22Rv1 (cell line): ENCODE measurements around the gene NFYC.

Experiments used
- H3K27ac ChIP-seq: fragments of 450-650 bp; 2 replicates; pipeline ENCODE4 v1.5.1; 2017
- ZFX ChIP-seq: fragments of 450-650 bp; IDR thresholded peaks from 2 replicates; pipeline ENCODE4 v1.6.1; 2017; ENCODE audit warnings: antibody characterized with exemption, borderline replicate concordance
- TF ChIP-seq, protein P1 (sequence below): fragments of 450-650 bp; IDR thresholded peaks from 2 replicates; pipeline ENCODE4 v1.5.1; 2017; ENCODE audit warnings: mild to moderate bottlenecking

The NFYC gene

GRCh38 chr1:40803902-40804301 is 112.4 kb downstream of the NFYC start:
- TF ChIP-seq ZFX = no peak
- TF ChIP-seq, protein P1, sequence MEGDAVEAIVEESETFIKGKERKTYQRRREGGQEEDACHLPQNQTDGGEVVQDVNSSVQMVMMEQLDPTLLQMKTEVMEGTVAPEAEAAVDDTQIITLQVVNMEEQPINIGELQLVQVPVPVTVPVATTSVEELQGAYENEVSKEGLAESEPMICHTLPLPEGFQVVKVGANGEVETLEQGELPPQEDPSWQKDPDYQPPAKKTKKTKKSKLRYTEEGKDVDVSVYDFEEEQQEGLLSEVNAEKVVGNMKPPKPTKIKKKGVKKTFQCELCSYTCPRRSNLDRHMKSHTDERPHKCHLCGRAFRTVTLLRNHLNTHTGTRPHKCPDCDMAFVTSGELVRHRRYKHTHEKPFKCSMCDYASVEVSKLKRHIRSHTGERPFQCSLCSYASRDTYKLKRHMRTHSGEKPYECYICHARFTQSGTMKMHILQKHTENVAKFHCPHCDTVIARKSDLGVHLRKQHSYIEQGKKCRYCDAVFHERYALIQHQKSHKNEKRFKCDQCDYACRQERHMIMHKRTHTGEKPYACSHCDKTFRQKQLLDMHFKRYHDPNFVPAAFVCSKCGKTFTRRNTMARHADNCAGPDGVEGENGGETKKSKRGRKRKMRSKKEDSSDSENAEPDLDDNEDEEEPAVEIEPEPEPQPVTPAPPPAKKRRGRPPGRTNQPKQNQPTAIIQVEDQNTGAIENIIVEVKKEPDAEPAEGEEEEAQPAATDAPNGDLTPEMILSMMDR = no peak

DNA sequence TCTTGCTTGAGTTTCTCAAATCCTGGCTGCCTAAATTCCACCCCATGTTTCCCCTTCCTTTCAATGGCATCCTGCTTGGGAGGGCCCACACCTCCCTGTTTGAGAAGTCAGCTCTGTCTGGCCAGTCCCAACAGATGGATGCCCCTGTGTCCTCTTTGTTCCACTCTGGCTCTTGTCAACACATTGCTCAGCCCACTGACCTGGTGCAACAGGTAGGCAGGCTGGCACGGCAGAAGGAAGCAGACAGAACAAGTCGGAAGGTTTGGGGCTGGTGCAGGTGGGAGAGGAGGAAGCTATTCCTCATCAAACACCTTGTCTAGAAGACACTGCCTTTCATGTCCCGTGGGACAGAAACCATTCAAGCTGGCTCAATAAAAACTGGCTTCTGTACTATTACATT is 114.7 kb downstream of the NFYC start:
- no peak for TF ChIP-seq ZFX
- TF ChIP-seq, protein P1 = no peak
- H3K27ac ChIP-seq = no peak overlapping the region

More at GRCh38 chr1:40803902-40804301, 112.4 kb downstream of the NFYC start:
- no peak overlapping the region for H3K27ac ChIP-seq

DNA sequence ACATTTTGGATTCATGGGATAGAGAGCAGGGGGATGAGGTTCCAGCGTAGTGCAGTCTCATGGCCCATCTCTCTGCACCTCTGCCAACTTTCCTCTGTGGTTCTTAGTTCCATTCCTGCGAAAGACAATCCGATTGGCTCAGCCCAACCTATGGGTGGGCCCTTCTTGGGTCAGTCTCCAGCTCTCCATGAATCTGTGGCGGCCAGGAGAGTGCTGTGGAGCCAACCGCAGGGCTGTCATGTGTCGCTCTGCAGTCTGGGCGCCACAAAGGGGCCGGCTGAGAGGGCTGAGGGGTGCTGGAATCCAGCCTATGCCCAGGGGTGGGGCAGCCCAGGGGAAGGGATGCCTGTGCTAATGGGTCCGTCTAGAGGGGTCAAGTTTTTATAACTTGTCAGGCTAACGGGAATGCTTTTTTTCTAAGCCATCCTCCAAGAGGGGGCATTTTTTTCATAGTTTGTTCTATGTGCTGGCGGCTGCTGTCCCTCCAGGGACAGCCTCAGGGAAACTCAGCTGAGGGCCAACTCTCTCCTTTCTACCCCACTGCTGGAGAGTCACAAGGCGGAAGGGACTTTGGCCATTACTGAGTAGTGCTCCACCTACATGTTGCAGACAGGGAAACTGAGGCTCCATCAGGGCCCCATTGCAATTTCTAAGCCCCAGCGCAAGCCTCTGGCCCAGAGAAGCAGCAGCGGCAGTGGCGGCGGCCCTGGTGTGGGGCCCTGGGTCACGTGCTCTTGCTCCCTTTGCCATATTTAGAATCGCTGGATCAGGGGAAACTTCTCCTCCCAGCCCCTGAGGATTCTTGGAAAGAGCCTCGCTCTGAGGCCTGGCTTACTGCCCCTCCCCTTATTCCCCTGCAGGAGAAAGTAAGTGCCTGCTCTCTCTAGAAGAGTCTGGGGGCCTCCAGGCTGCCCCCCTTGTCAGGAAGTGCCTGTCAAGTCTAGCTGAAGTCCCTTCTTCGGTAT is 115.5 kb downstream of the NFYC start:
- H3K27ac ChIP-seq = no peak overlapping the region
- TF ChIP-seq, protein P1 = no peak
- TF ChIP-seq ZFX = no peak

- H3K27ac ChIP-seq = no peak overlapping the region
- TF ChIP-seq, protein P1 = no peak
- no peak for TF ChIP-seq ZFX
Measured at GRCh38 chr1:40808002-40808401, 116.5 kb downstream of the NFYC start.

- TF ChIP-seq, protein P1 = no peak
- no peak for TF ChIP-seq ZFX
- no peak overlapping the region for H3K27ac ChIP-seq
Measured at GRCh38 chr1:40808444-40808843, 116.9 kb downstream of the NFYC start.

GRCh38 chr1:40808909-40809308 is 117.4 kb downstream of the NFYC start:
- no peak overlapping the region for H3K27ac ChIP-seq
- TF ChIP-seq, protein P1 = no peak
- no peak for TF ChIP-seq ZFX

DNA sequence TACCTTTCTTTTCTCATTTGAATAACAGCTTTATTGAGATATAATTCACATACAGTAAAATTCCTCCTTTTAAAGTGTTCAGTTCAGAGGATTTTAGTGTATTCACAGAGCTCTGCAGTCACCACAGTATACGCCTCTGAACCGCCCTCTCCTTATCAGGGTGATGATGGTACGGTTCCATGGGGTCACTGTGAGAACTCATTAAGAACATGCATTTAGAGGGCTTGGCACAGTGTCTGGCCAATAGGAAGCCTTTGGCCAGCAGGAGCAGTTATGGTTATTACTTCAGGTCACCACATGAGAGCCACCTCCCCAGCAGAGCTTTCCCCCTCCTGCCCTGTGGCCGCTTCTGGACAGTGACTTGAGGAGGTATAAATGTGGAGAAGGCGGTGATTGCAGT is 119.4 kb downstream of the NFYC start:
- TF ChIP-seq, protein P1 = no peak
- no peak for TF ChIP-seq ZFX
- H3K27ac ChIP-seq = no peak overlapping the region
